A549 (cell line): Measurements from ENCODE around the gene DCAKD. TPM values are rescaled to one million over a fixed set of nuclear protein-coding genes. Genes with fewer than 3 reads are reported as not detected.

Experiments used
- ATAC-seq, 2 experiments: fragments of 200-7000 bp in 1 of 2; fragments of >200 bp in 1 of 2; cut with Nextera tagmentation in 1 of 2; cut with Tn5 transposase in 1 of 2; 3 replicates each; pipeline versions ENCODE4 v1.8.0 to v1.9.1; 2018 to 2020; ENCODE audit warnings: mild to moderate bottlenecking in 1 of 2, moderate library complexity in 1 of 2
- CTCF ChIA-PET: fragments of 300-600 bp; sonication (Branson Sonifier 250); formaldehyde crosslinking; extraction: SDS; loops from one replicate; lab custom pipeline; 2021; ENCODE audit warnings: antibody characterized with exemption, inconsistent platforms; lab: Yijun Ruan, JAX
- POLR2A ChIA-PET: fragments of 350-600 bp; formaldehyde crosslinking; extraction: SDS; loops from one replicate; lab custom pipeline; 2021; ENCODE audit warnings: antibody characterized with exemption, inconsistent platforms; lab: Yijun Ruan, JAX
- DNase-seq, 2 experiments: peaks; one replicate each; pipeline versions ENCODE4 v3.0.0 to v3.0.0-alpha.2; 2011 to 2016; ENCODE audit warnings: low read depth in 1 of 2, low spot score in 1 of 2
- FAIRE-seq: peaks from 2 replicates; lab custom pipeline; 2011; peaks lifted over from hg19 to GRCh38; lab: Jason Lieb, UNC
- H3K27ac ChIP-seq, 2 experiments: fragments of >200 bp; sonication (Bioruptor Twin); formaldehyde crosslinking; 3 replicates each; pipeline ENCODE4 v1.5.1; 2016 to 2017
- H3K4me1 ChIP-seq: fragments of >200 bp; sonication (Bioruptor Twin); formaldehyde crosslinking; 3 replicates; pipeline ENCODE4 v1.6.1; 2016
- H3K4me2 ChIP-seq: fragments of >200 bp; sonication (Bioruptor Twin); formaldehyde crosslinking; 3 replicates; pipeline ENCODE4 v1.6.1; 2016
- H3K4me3 ChIP-seq: fragments of >200 bp; sonication (Bioruptor Twin); formaldehyde crosslinking; 3 replicates; pipeline ENCODE4 v1.5.1; 2016
- H3K9me3 ChIP-seq: fragments of >200 bp; sonication (Bioruptor Twin); formaldehyde crosslinking; 3 replicates; pipeline ENCODE4 v1.6.1; 2016
- BHLHE40 ChIP-seq: IDR thresholded peaks from 2 replicates; pipeline ENCODE4 v1.6.1; 2012; ENCODE audit warnings: low read depth, low read length, inconsistent platforms
- CHD4 ChIP-seq: fragments of 200-600 bp; sonication (generic); IDR thresholded peaks from 2 replicates; pipeline ENCODE4 v1.6.1; 2016; ENCODE audit warnings: antibody characterized with exemption, mild to moderate bottlenecking, borderline replicate concordance
- CTCF ChIP-seq: fragments of >200 bp; sonication (Bioruptor Twin); formaldehyde crosslinking; IDR thresholded peaks from 3 replicates; pipeline ENCODE4 v1.5.1; 2016
- EHF ChIP-seq: fragments of 250-450 bp; sonication (Bioruptor Pico); IDR thresholded peaks from 2 replicates; pipeline ENCODE4 v1.5.0; 2020; ENCODE audit warnings: mild to moderate bottlenecking
- EP300 ChIP-seq, 2 experiments: fragments of >200 bp; sonication (Bioruptor Twin); formaldehyde crosslinking; IDR thresholded peaks; 2 replicates in 1 of 2; 3 replicates in 1 of 2; pipeline ENCODE4 v1.6.1; 2016 to 2017
- FOSB ChIP-seq: fragments of 250-450 bp; sonication (Bioruptor Pico); IDR thresholded peaks from 2 replicates; pipeline ENCODE4 v1.5.0; 2020; ENCODE audit warnings: mild to moderate bottlenecking, moderate library complexity
- GATA3 ChIP-seq: IDR thresholded peaks from 2 replicates; pipeline ENCODE4 v1.6.1; 2012; ENCODE audit warnings: borderline replicate concordance
- HDAC2 ChIP-seq: fragments of 200-600 bp; sonication (generic); IDR thresholded peaks from 2 replicates; pipeline ENCODE4 v1.6.1; 2016
- JUN ChIP-seq, 2 experiments: fragments of >200 bp; sonication (Bioruptor Twin); formaldehyde crosslinking; IDR thresholded peaks; 2 replicates in 1 of 2; 3 replicates in 1 of 2; pipeline ENCODE4 v1.6.1; 2016 to 2017
- MAFK ChIP-seq: fragments of 450-650 bp; IDR thresholded peaks from 2 replicates; pipeline ENCODE4 v1.6.1; 2014; ENCODE audit not compliant: partially characterized antibody
- PBX3 ChIP-seq: IDR thresholded peaks from 2 replicates; pipeline ENCODE4 v1.6.1; 2012
- POLR2AphosphoS2 ChIP-seq: conservative IDR thresholded peaks from 2 replicates; pipeline ENCODE4 v1.6.1; 2012; ENCODE audit warnings: low read length, improper control_type of control experiment, inconsistent platforms
- RAD21 ChIP-seq, 2 experiments: fragments of >200 bp in 1 of 2; sonication (Bioruptor Twin) in 1 of 2; formaldehyde crosslinking in 1 of 2; IDR thresholded peaks in 1 of 2; conservative IDR thresholded peaks in 1 of 2; 2 replicates in 1 of 2; 3 replicates in 1 of 2; pipeline ENCODE4 v1.6.1; 2012 to 2018; ENCODE audit warnings: inconsistent platforms in 1 of 2
- REST ChIP-seq: fragments of 200-600 bp; sonication (generic); IDR thresholded peaks from 2 replicates; pipeline ENCODE4 v1.6.1; 2016; ENCODE audit warnings: antibody characterized with exemption, mild to moderate bottlenecking, moderate library complexity
- RFX5 ChIP-seq: fragments of 450-650 bp; IDR thresholded peaks from 2 replicates; pipeline ENCODE4 v1.7.1; 2014; ENCODE audit warnings: antibody characterized with exemption, mild to moderate bottlenecking, moderate library complexity
- SMC3 ChIP-seq: fragments of >200 bp; sonication (Bioruptor Twin); formaldehyde crosslinking; IDR thresholded peaks from 3 replicates; pipeline ENCODE4 v1.6.1; 2018; ENCODE audit warnings: inconsistent platforms
- SREBF2 ChIP-seq: fragments of 450-650 bp; IDR thresholded peaks from 2 replicates; pipeline ENCODE4 v1.6.1; 2014; ENCODE audit warnings: mild to moderate bottlenecking, moderate library complexity
- ZC3H11A ChIP-seq: fragments of 450-650 bp; IDR thresholded peaks from 2 replicates; pipeline ENCODE4 v1.6.1; 2014; ENCODE audit warnings: antibody characterized with exemption, mild to moderate bottlenecking
- ZFP36 ChIP-seq: fragments of 450-650 bp; IDR thresholded peaks from 2 replicates; pipeline ENCODE4 v1.6.1; 2014; ENCODE audit warnings: borderline replicate concordance; ENCODE audit not compliant: partially characterized antibody
- WGBS: methylation state at CpG from one replicate; pipeline ENCODE4 v1.1.6; 2017; ENCODE audit errors: missing lambda C conversion rate; 5-methylcytosine and 5-hydroxymethylcytosine counted together
- polyA plus RNA-seq, 4 experiments: library from polyadenylated mRNA; depleted of rRNA in 3 of 4; stranded (reverse); fragments of >200 nt; fragmentation: RNase III in 1 of 4; extraction: RNeasy Plus Mini Kit Qiagen cat#74134 plus additional on column Dnase treatment in 1 of 4; gene quantifications; 2 replicates in 3 of 4; 3 replicates in 1 of 4; pipeline ENCODE4 v1.2.3, GENCODE V29; 2011 to 2017

Gene DCAKD
- polyA plus RNA-seq, 2 of the 4 experiments (the other 2 are of a cell fraction), result 18.7 to 21.4 TPM

- DNase-seq (no peak), FAIRE-seq (no peak), ATAC-seq (no peak)
- no peak overlapping the region for H3K4me2 ChIP-seq
- POLR2A ChIA-PET, result interaction anchor here (0.8 kb wide), 1 partner anchor 16 kb away, joined by 3 read pairs; no protein-coding TSS in a partner anchor
- CTCF ChIA-PET, result interaction anchor here (2.5 to 66.5 kb wide), 3 partner anchors 10 to 79 kb away, joined by 6 to 1853 read pairs (median 169); partner anchors contain the start of gene GFAP
- WGBS, result 90% methylated on average over 3 of the region's 3 CpGs
- no peak for TF ChIP-seq CHD4
- TF ChIP-seq FOSB (CRISPR knock-in tag), result no peak
- TF ChIP-seq POLR2AphosphoS2, result no peak
- TF ChIP-seq REST, result no peak
- TF ChIP-seq PBX3, result no peak
- no peak for TF ChIP-seq RAD21 (conservative IDR thresholded peaks at IDR 0.05 in 1 of 2, IDR thresholded peaks at IDR 0.05 in 1 of 2)
- TF ChIP-seq HDAC2, result no peak
- TF ChIP-seq GATA3, result no peak
- TF ChIP-seq CTCF, result no peak
- no peak for TF ChIP-seq SREBF2
- no peak for TF ChIP-seq EHF
- TF ChIP-seq SMC3, result no peak
- TF ChIP-seq BHLHE40, result no peak
- no peak for TF ChIP-seq JUN (IDR thresholded peaks at IDR 0.05)
- TF ChIP-seq ZFP36, result no peak
- no peak for TF ChIP-seq ZC3H11A
- no peak for TF ChIP-seq RFX5
- TF ChIP-seq MAFK, result no peak
- no peak overlapping the region for H3K4me3 ChIP-seq
- peaks cover 14% of the 10 kb centered on the region; the same call in 2 of the 3 replicates for H3K9me3 ChIP-seq
- H3K27ac ChIP-seq, result no peak overlapping the region
- no peaks in the 10 kb centered on the region for H3K4me1 ChIP-seq
Measured at GRCh38 chr17:45004388-45004787, 47.0 kb downstream of the DCAKD start.

GRCh38 chr17:45003877-45004276 lies 47.6 kb downstream of the DCAKD start:
- ChIA-PET CTCF (interaction anchor here (0.8 to 66.5 kb wide), 6 partner anchors 10 to 103 kb away, joined by 3 to 1853 read pairs (median 6); partner anchors contain the start of gene GFAP), POLR2A (interaction anchor here (0.8 kb wide), 1 partner anchor 17 kb away, joined by 3 read pairs; no protein-coding TSS in a partner anchor)
- Histone ChIP-seq H3K4me3 (no peak overlapping the region), H3K4me1 (no peaks in the 10 kb centered on the region), H3K27ac (no peak overlapping the region), H3K9me3 (peaks cover 19% of the 10 kb centered on the region; the same call in 2 of the 3 replicates), H3K4me2 (no peak overlapping the region)
- FAIRE-seq (no peak), DNase-seq (no peak), ATAC-seq (no peak)
- 68% methylated on average over 8 of the region's 8 CpGs for WGBS
- TF ChIP-seq CHD4 (no peak), EP300 (IDR thresholded peaks at IDR 0.05) (no peak)
